ENCODE results near the gene POLR3A.

GRCh38 chr10:78023741-78024140 lies 5.6 kb downstream of the POLR3A start:
- no peak for TF ChIP-seq EZH2phosphoT487 (IDR thresholded peaks at IDR 0.05; ENCODE audit: borderline replicate concordance, low read depth, low read length)
- TF ChIP-seq CTCF (conservative IDR thresholded peaks at IDR 0.05; ENCODE audit: low read length) = no peak

Data from OCI-LY7 (cell line).